HG02973 (cell line): Measurements from ENCODE around the gene PTPRN2.

Source experiments
- ATAC-seq: cut with Tn5 transposase; IDR thresholded peaks from one replicate; pipeline ENCODE4 v1.9.1; 2021; ENCODE audit warnings: moderate library complexity; ENCODE audit not compliant: unreplicated experiment

The PTPRN2 gene

DNA sequence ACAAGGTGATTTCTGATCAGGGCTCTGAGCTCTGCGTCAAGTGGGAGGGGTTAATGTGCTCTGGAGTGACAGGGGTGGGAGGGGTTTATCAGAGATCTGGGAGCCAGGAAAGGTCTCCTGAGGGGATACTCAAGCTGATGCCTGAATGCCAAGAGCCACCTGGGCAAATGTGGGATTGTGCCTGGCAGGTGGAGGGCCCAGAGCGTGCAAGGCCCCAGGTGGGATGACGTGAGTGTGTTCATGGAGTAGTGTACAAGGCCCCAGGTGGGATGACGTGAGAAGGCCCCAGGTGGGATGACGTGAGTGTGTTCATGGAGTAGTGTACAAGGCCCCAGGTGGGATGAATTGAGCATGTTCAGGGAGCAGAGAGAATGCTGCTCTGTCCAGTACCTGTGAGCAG, 610.3 kb downstream of the PTPRN2 start:
- ATAC-seq = no peak

GRCh38 chr7:157976406-157976805, 611.2 kb downstream of the PTPRN2 start:
- no peak for ATAC-seq

DNA sequence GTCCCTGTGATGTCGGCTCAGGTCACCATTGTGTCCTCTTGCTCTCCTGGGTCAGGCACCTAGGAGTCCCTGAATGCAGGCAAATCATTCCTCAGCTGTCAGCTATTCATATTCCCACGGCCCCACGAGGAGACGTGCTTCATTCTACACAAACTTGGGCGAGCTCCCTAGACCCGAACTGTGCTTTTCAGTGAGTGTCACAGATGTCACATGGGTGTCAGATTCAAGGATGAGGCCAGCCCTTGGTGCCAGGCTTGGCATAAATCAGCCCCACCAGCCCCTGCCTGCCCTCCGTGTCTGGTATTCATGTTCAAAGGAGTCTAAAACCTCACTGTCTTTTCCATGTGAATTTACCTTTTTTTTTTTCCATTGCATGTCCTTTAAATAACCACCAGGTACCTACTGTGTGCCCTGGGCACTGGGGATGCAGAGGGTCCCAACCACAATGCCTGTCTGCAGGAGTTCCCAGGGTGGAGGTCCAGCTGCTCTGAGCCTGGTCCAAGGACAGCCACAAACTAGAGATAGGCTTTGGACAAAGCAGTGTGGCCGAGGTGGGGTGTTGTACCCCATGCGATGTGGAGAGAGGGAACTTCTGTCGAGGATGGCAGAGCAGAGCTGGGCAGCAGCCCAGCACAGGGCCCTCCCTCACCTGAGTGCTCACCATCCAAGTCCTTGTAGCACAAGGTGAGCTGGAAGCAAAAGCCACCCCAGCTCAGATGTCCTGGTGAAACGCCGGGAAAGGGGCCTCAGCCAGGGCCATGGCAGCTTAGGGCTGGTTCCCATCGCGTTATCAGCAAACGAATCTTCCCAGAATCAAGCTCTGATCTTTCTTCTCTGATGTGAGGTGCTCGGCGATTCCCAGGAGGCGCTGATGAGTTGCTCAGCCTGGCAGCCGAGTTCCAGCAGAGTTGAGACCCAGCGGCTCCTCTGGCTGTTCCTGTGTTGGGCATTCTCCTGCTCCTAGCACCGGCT, 611.9 kb downstream of the PTPRN2 start:
- no peak for ATAC-seq

DNA sequence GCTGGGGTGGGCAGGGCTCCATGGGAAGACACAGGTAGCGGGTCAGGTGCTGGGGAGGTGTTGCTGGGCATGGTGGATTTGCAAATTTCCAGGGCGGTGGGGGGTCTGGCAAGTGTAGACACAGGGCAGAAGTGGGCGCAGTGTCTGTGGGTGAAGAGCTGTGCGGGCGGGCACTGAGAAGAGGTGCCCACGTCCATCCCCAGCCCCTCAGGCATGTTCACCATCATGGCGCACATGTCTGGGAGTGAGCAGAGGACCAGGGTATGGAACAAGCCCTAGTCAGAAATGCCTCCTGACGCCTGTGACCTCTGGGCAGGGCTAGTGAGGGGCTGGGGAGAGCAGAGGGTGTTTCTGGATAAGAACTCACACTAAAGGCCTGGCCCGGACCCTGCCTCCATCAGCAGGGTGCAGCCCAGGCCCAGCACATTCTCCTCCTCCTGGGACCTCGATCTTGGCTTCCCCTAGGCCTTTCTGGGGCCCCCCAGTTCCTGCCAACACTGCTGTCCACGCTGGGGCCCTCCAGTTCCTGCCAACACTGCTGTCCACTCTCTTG, 612.9 kb downstream of the PTPRN2 start:
- no peak for ATAC-seq

DNA sequence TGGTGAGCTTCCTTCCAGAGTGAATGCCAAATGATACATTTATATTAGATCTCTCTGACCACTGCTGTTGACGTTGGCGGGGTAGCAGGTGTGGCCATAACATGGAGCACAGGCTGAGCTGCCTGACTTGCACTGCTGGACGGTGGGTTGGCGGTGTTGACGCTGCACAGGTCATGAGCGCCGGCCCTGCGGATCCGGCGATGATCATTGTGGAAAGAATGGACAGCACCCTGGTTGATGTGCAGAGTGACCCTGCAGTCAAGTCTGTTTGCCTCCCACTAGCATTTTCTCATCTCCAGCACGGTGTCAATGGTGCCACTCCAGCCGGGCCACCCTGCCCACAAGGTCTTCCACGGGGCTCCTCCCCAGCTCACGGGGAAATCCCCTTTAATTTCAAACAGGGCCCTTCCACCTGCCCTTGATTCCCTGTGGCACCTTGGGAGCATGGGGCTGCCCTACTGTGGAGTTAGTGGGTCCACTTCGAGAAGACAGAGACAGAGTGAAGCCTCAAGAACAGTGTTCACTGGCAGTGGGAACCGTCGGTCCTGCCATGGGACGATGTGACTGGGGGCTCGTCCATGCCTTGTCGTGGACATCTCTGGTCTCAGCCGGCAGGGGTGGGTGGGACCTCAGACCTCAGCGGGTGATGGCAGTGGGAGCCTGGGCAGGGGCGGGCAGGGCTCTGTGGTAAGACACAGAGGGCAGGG, 613.5 kb downstream of the PTPRN2 start:
- ATAC-seq = no peak

- no peak for ATAC-seq
Measured at GRCh38 chr7:157972914-157973313, 614.7 kb downstream of the PTPRN2 start.

DNA sequence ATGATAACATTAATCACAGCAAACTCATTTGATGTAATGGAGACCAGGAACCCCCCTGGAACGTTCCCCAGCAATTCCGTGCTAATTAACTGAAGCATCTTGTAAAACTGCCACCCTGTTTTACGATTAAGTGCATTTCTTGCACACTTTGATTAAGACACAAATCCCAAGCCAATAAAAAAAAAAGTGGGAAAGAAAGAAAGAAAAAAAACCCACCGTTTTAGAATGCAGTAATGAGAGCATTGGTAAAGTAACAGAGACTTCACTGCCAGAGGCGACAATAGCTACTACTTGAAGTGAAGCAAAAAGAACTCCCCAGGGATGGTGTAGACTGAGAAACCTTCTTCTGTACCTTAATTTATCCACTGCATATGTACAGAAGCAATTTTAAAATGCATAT, 616.1 kb downstream of the PTPRN2 start:
- no peak for ATAC-seq

DNA sequence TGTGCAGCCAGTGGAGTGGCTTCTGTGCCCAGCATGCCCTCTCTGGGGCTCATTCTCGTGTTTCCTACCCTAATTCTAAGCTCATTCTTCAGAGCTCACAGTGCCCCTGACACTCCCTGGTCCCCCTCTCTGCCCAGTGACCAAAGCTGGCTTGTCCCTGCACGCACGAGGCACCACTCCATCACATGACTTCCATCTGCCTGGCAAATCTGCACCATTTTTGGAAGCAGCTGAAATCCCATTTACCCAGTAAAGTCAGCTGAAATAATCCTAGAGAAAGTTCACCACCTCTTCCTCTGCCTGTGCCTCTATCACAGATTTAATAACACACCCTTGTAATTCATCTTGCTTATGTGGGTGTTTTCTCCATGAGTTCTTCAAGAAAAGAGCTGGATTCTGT, 616.9 kb downstream of the PTPRN2 start:
- no peak for ATAC-seq

DNA sequence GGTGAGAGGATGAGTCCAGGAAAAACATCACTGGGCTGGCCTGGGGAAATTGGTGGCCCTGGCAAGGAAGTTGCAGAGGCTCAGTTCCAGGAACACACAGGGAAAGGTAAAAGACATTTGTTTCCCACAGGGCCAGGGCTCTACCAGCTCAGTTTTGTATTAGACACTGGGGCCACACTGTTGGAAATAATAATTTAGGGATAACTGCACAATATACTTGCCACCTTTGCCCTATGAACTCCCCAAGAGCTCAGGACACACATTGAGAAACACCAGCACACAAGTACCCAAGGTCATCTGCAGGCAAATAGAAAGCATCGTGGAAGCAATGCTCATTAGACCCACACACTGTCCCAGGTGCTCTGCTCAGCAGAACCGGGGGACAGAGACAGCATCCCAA, 617.6 kb downstream of the PTPRN2 start:
- ATAC-seq = no peak

DNA sequence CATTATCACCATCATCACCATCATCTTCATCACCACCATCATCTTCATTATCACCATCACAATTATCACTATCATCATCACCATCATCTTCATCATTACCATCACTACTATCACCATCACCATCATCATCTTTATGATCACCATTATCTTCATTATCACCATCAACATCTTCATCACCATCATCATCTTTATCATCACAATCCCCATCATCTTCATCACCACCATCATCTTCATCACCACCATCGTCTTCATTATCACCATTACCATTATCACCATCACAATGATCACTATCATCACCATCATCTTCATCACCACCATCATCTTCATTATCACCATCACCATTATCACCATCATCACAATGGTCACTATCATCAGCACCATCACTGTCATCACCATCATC, 621.1 kb downstream of the PTPRN2 start:
- ATAC-seq = no peak

DNA sequence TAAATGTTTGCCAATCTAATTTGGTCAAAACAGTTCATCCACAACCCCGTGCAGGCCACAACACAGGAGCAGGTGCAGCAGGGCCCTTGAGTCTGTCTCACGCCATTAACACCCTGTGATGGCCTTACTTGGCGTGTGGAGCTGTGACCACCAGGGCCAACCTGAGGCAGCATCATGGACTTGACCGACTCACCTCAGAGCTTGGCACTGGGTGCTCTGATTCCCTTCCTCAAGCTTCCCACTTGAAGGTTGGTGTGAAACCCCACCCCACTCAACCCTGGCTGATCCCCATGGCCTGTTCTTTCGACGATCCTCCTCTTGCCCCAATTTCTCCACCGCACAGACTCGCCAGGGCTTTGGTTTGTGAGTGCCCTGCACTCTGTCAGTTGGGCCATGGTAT, 623.1 kb downstream of the PTPRN2 start:
- ATAC-seq = no peak

GRCh38 chr7:157964016-157964415, 623.6 kb downstream of the PTPRN2 start:
- ATAC-seq = no peak

- no peak for ATAC-seq
Measured at GRCh38 chr7:157963526-157963925, 624.1 kb downstream of the PTPRN2 start.

- no peak for ATAC-seq
Measured at GRCh38 chr7:157962458-157963306, 624.9 kb downstream of the PTPRN2 start.

GRCh38 chr7:157961731-157962457, 625.7 kb downstream of the PTPRN2 start:
- ATAC-seq = no peak

GRCh38 chr7:157955348-157955999, 632.1 kb downstream of the PTPRN2 start:
- no peak for ATAC-seq

GRCh38 chr7:157954901-157955300, 632.7 kb downstream of the PTPRN2 start:
- no peak for ATAC-seq

DNA sequence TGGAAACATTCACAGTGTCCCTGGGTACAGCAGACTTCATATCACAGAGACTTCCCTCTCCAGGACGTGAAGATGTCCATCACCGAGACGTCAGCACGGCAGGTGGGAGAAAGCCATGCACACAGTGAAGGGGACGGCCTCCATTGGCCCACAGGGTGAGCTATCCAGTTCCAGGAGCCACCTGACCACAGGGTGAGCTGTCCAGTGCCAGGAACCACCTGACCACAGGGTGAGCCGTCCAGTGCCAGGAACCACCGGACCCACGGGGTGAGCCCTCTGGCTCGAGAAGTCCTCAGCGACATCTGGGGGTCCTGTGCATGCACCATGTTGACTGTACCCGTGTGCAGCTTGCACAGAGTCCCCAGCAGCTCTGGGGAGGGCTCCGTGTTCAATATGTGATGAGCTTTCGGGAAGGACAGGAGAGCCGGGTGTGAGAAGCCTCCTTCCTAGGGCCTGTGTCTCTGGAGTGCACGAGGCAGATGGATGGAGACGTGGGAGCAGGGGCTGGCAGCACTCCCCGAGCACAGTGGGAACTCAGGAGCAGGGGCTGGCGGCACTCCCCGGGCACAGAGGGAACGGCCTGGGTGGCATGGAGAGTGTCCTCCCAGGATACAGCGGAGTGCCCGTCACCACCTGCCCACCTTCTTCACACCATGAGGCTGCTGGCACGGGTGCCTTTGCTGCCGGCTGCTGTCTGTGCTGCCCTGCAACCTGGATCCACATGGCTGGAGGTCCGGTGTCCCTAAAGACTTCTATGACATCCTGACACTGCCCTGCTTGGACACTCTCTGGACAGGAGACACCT, 634.6 kb downstream of the PTPRN2 start:
- ATAC-seq = no peak
